K562 (cell line): Measurements from ENCODE around the gene DVL2. TPM values are rescaled to one million over a fixed set of nuclear protein-coding genes. Genes with fewer than 3 reads are reported as not detected.

Experiments
- BRF2 ChIP-seq: IDR thresholded peaks from 3 replicates; pipeline ENCODE4 v1.6.1; 2011; ENCODE audit warnings: borderline replicate concordance, mild to moderate bottlenecking; ENCODE audit not compliant: insufficient read length, insufficient read depth
- CHD1 ChIP-seq: fragments of 200-600 bp; sonication (generic); IDR thresholded peaks from one replicate; pipeline ENCODE4 v1.6.1; 2012; ENCODE audit warnings: mild to moderate bottlenecking, moderate library complexity, low read length, inconsistent platforms
- IRF1 ChIP-seq: sonication (generic); formaldehyde crosslinking; IDR thresholded peaks from 2 replicates; pipeline ENCODE4 v1.8.0; 2022; ENCODE audit warnings: missing genetic modification reagents, mild to moderate bottlenecking, borderline replicate concordance
- JUND ChIP-seq, 2 experiments: IDR thresholded peaks; 2 replicates in 1 of 2; 3 replicates in 1 of 2; pipeline ENCODE4 v1.6.1; 2011; ENCODE audit warnings: borderline replicate concordance in 2 of 2, low read depth in 2 of 2, low read length in 2 of 2, improper control_type of control experiment in 1 of 2, missing biosample characterization in 1 of 2, missing genetic modification characterization in 1 of 2, missing genetic modification reagents in 1 of 2
- POLR2AphosphoS2 ChIP-seq: IDR thresholded peaks from 2 replicates; pipeline ENCODE4 v1.6.1; 2012; ENCODE audit warnings: low read length, improper control_type of control experiment
- PRDM10 ChIP-seq: fragments of 450-650 bp; IDR thresholded peaks from 2 replicates; pipeline ENCODE4 v1.6.1; 2018; ENCODE audit not compliant: partially characterized antibody
- SMARCC2 ChIP-seq: fragments of 450-650 bp; IDR thresholded peaks from 2 replicates; pipeline ENCODE4 v1.6.1; 2017; ENCODE audit warnings: antibody characterized with exemption, moderate library complexity, mild to moderate bottlenecking, low read depth
- ZBTB7A ChIP-seq: IDR thresholded peaks from 2 replicates; pipeline ENCODE4 v1.6.1; 2011; ENCODE audit warnings: low read depth, mild to moderate bottlenecking, low read length, moderate library complexity, borderline replicate concordance; ENCODE audit not compliant: control insufficient read depth
- ZNF764 ChIP-seq: fragments of 250-450 bp; sonication (Bioruptor Pico); IDR thresholded peaks from 2 replicates; pipeline ENCODE4 v1.4.0; 2020; ENCODE audit warnings: low read depth, mild to moderate bottlenecking, moderate library complexity
- polyA plus RNA-seq, 8 experiments: library from polyadenylated mRNA; depleted of rRNA in 4 of 8; stranded (reverse) in 5 of 8; unstranded in 3 of 8; fragments of >200 nt; fragmentation: Nextera tagmentation in 2 of 8; fragmentation: Illumina TruSeq in 1 of 8; extraction: Ambion mirVana in 2 of 8; extraction: Trizol in 1 of 8; gene quantifications; 2 replicates each; pipeline versions ENCODE4 v1.2.1 to v1.2.3, GENCODE V29; 2011 to 2014; ENCODE audit warnings: inconsistent platforms in 1 of 8, missing spikeins in 1 of 8
- total RNA-seq, 7 experiments: library from RNA; depleted of rRNA in 6 of 7; stranded (reverse); fragments of >200 nt in 6 of 7; fragmentation: Illumina TruSeq in 2 of 7; extraction: Trizol in 2 of 7; gene quantifications; 2 replicates each; pipeline versions ENCODE4 v1.2.1 to v1.2.3, GENCODE V29; 2011 to 2021; ENCODE audit warnings: low replicate concordance in 1 of 7
- TF ChIP-seq, protein P1 (sequence below): fragments of 250-450 bp; sonication (Bioruptor Pico); IDR thresholded peaks from 2 replicates; pipeline ENCODE4 v1.4.0; 2020; ENCODE audit warnings: mild to moderate bottlenecking, moderate library complexity, borderline replicate concordance

The DVL2 gene
- total and polyA plus RNA-seq, 9 of the 15 experiments (the other 6 are each of a cell fraction or from before 2014, with no cell fraction given), result 1.3 to 49.5 (median 24.3) TPM

GRCh38 chr17:7266784-7267183 lies 32.5 kb upstream of the DVL2 start (continued):
- TF ChIP-seq PRDM10 (no peak), IRF1 (CRISPR knock-in tag) (no peak), POLR2AphosphoS2 (no peak), SMARCC2 (no peak), BRF2 (no peak), CHD1 (no peak), JUND (IDR thresholded peaks at IDR 0.05; ENCODE audit: borderline replicate concordance, low read depth, low read length) (no peak), JUND (tag; IDR thresholded peaks at IDR 0.05; ENCODE audit: borderline replicate concordance, low read depth, low read length) (no peak), ZBTB7A (no peak), ZNF764 (CRISPR knock-in tag) (no peak)
- TF ChIP-seq, protein P1, sequence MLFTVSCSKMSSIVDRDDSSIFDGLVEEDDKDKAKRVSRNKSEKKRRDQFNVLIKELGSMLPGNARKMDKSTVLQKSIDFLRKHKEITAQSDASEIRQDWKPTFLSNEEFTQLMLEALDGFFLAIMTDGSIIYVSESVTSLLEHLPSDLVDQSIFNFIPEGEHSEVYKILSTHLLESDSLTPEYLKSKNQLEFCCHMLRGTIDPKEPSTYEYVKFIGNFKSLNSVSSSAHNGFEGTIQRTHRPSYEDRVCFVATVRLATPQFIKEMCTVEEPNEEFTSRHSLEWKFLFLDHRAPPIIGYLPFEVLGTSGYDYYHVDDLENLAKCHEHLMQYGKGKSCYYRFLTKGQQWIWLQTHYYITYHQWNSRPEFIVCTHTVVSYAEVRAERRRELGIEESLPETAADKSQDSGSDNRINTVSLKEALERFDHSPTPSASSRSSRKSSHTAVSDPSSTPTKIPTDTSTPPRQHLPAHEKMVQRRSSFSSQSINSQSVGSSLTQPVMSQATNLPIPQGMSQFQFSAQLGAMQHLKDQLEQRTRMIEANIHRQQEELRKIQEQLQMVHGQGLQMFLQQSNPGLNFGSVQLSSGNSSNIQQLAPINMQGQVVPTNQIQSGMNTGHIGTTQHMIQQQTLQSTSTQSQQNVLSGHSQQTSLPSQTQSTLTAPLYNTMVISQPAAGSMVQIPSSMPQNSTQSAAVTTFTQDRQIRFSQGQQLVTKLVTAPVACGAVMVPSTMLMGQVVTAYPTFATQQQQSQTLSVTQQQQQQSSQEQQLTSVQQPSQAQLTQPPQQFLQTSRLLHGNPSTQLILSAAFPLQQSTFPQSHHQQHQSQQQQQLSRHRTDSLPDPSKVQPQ (CRISPR knock-in tag), result no peak
